Vagina (tissue), 2 donors: ENCODE results near the gene TNFSF8. TPM values are rescaled to one million over a fixed set of nuclear protein-coding genes. Genes with fewer than 3 reads are reported as not detected.

Experiments used
- DNase-seq, 2 donors: peaks; one replicate each; pipeline ENCODE4 v3.0.0-alpha.2; 2017; ENCODE audit errors: extremely low spot score in 2 of 2
- H3K27ac ChIP-seq: fragments of 200-600 bp; sonication (generic); one replicate; pipeline ENCODE4 v1.5.1; 2019
- H3K27me3 ChIP-seq: fragments of 200-600 bp; sonication (generic); one replicate; pipeline ENCODE4 v1.5.1; 2019
- H3K36me3 ChIP-seq, 2 donors: fragments of 200-600 bp; sonication (generic); one replicate each; pipeline ENCODE4 v1.5.1; 2017 to 2019
- H3K4me1 ChIP-seq: fragments of 200-600 bp; sonication (generic); one replicate; pipeline ENCODE4 v1.5.1; 2019
- H3K4me3 ChIP-seq, 2 donors: fragments of 200-600 bp; sonication (generic); 1 replicate in 1 of 2; 2 replicates in 1 of 2; pipeline ENCODE4 v1.5.1; 2016 to 2019
- H3K9me3 ChIP-seq: fragments of 200-600 bp; sonication (generic); one replicate; pipeline ENCODE4 v1.5.1; 2019
- POLR2A ChIP-seq, 2 donors: fragments of 450-650 bp; IDR thresholded peaks; one replicate each; pipeline ENCODE4 v1.6.1; 2017; ENCODE audit warnings: antibody characterized with exemption in 2 of 2, mild to moderate bottlenecking in 2 of 2, moderate library complexity in 2 of 2
- POLR2AphosphoS5 ChIP-seq, 2 donors: sonication (generic); formaldehyde crosslinking; IDR thresholded peaks; one replicate each; pipeline ENCODE4 v1.9.0; 2017; ENCODE audit warnings: antibody characterized with exemption in 2 of 2, mild to moderate bottlenecking in 2 of 2, low read depth in 1 of 2; ENCODE audit not compliant: insufficient read depth in 1 of 2
- intact Hi-C: fragments of 100-400 bp; cut with DNase I; formaldehyde crosslinking; loops from one replicate; pipeline ENCODE4 v1.15.1; 2023
- total RNA-seq: library from RNA; depleted of rRNA; stranded (reverse); fragments of >200 nt; gene quantifications from one replicate; pipeline ENCODE4 v1.2.3, GENCODE V29; 2016
- TF ChIP-seq, protein P1 (sequence below), 3 experiments: fragments of 450-650 bp in 2 of 3; fragments of 200-600 bp in 1 of 3; sonication (generic) in 1 of 3; IDR thresholded peaks; one replicate each; pipeline ENCODE4 v1.5.1; 2017 to 2019; ENCODE audit warnings: antibody characterized with exemption in 3 of 3, mild to moderate bottlenecking in 2 of 3, moderate library complexity in 2 of 3

Gene TNFSF8
- total RNA-seq, 1 donor from 2014 or later, result 4.2 TPM

GRCh38 chr9:114916481-114916880 lies 13.9 kb downstream of the TNFSF8 start:
- no peaks in the 10 kb centered on the region for H3K27me3 ChIP-seq
- no peak overlapping the region for H3K27ac ChIP-seq
- intact Hi-C loops, result loop anchor here (10.0 kb wide), 1 partner anchor 242 kb away; no protein-coding TSS in a partner anchor
- H3K9me3 ChIP-seq, result no peaks in the 10 kb centered on the region
- H3K36me3 ChIP-seq, result no peaks in the 10 kb centered on the region
- no peak for TF ChIP-seq POLR2A (IDR thresholded peaks at IDR 0.05)
- TF ChIP-seq POLR2AphosphoS5 (IDR thresholded peaks at IDR 0.05; ENCODE audit: insufficient read depth in 1 of 2, low read depth in 1 of 2), result no peak
- TF ChIP-seq, protein P1, sequence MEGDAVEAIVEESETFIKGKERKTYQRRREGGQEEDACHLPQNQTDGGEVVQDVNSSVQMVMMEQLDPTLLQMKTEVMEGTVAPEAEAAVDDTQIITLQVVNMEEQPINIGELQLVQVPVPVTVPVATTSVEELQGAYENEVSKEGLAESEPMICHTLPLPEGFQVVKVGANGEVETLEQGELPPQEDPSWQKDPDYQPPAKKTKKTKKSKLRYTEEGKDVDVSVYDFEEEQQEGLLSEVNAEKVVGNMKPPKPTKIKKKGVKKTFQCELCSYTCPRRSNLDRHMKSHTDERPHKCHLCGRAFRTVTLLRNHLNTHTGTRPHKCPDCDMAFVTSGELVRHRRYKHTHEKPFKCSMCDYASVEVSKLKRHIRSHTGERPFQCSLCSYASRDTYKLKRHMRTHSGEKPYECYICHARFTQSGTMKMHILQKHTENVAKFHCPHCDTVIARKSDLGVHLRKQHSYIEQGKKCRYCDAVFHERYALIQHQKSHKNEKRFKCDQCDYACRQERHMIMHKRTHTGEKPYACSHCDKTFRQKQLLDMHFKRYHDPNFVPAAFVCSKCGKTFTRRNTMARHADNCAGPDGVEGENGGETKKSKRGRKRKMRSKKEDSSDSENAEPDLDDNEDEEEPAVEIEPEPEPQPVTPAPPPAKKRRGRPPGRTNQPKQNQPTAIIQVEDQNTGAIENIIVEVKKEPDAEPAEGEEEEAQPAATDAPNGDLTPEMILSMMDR (IDR thresholded peaks at IDR 0.05), result no peak
- no peaks in the 10 kb centered on the region for H3K4me1 ChIP-seq
- DNase-seq, result no peak
- no peak overlapping the region for H3K4me3 ChIP-seq

DNA sequence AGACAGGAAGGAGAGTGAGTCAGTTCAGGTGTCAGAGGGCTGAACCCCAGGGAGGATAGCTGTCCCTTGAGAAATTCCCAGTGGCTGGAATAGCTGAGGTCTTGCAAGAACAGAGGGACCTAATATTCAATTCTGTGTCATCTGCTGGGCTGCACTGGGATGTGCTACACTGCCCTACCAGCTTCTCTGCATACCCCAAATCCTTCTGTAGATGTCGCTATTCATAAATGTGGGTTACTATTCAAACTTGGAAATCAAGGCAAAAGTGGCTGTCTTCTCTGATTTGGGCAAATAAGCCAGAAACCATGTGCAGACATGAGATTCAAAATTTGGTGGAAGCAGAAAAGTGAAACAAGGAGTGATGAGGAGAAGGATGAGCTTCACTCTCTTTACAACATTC lies 16.3 kb downstream of the TNFSF8 start:
- Histone ChIP-seq H3K9me3 (no peaks in the 10 kb centered on the region), H3K27ac (no peak overlapping the region), H3K4me3 (no peak overlapping the region), H3K36me3 (no peaks in the 10 kb centered on the region), H3K4me1 (no peaks in the 10 kb centered on the region), H3K27me3 (no peaks in the 10 kb centered on the region)
- no peak for DNase-seq
- no peak for TF ChIP-seq POLR2AphosphoS5 (IDR thresholded peaks at IDR 0.05; ENCODE audit: insufficient read depth in 1 of 2, low read depth in 1 of 2)
- TF ChIP-seq, protein P1 (IDR thresholded peaks at IDR 0.05), result no peak
- no peak for TF ChIP-seq POLR2A (IDR thresholded peaks at IDR 0.05)
- intact Hi-C loops, result loop anchor here (10.0 kb wide), 1 partner anchor 239 kb away; no protein-coding TSS in a partner anchor

GRCh38 chr9:114913656-114914055 lies 16.7 kb downstream of the TNFSF8 start:
- H3K27me3 ChIP-seq, result no peaks in the 10 kb centered on the region
- H3K36me3 ChIP-seq, result no peaks in the 10 kb centered on the region
- H3K27ac ChIP-seq, result no peak overlapping the region
- DNase-seq, result no peak
- intact Hi-C loops, result loop anchor here (10.0 kb wide), 1 partner anchor 239 kb away; no protein-coding TSS in a partner anchor
- H3K4me1 ChIP-seq, result no peaks in the 10 kb centered on the region
- H3K4me3 ChIP-seq, result no peak overlapping the region
- TF ChIP-seq POLR2A (IDR thresholded peaks at IDR 0.05), result no peak
- TF ChIP-seq POLR2AphosphoS5 (IDR thresholded peaks at IDR 0.05; ENCODE audit: insufficient read depth in 1 of 2, low read depth in 1 of 2), result no peak
- TF ChIP-seq, protein P1 (IDR thresholded peaks at IDR 0.05), result no peak
- no peaks in the 10 kb centered on the region for H3K9me3 ChIP-seq

DNA sequence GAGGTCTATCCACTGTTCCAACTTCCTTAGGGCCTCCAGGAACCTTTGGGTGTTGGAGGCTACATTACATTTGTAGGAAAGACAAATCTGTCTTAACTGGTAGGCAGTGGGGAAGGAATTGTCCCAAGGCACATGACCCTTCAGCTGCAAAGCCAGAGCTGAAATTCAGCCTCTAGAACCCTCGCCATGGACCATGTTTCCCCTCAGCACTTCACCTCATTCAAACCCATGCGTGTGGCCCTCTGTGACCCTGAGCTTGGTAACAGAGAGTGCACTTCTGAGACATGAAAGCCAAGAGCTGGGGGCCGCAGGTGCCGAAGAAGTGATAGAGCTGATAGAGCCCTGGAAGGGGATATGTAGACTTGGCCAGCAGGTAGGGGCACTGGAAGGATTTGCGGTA lies 17.2 kb downstream of the TNFSF8 start:
- no peak overlapping the region for H3K27ac ChIP-seq
- no peaks in the 10 kb centered on the region for H3K9me3 ChIP-seq
- no peak overlapping the region for H3K4me3 ChIP-seq
- H3K27me3 ChIP-seq, result no peaks in the 10 kb centered on the region
- H3K4me1 ChIP-seq, result no peaks in the 10 kb centered on the region
- TF ChIP-seq, protein P1 (IDR thresholded peaks at IDR 0.05), result no peak
- no peak for DNase-seq
- intact Hi-C loops, result loop anchor here (10.0 kb wide), 1 partner anchor 238 kb away; no protein-coding TSS in a partner anchor
- H3K36me3 ChIP-seq, result no peaks in the 10 kb centered on the region

- H3K27me3 ChIP-seq, result no peaks in the 10 kb centered on the region
- intact Hi-C loops, result loop anchor here (10.0 kb wide), 1 partner anchor 236 kb away; no protein-coding TSS in a partner anchor
These were observed 19.1 kb downstream of the TNFSF8 start for GRCh38 chr9:114911167-114911821.

More at GRCh38 chr9:114911167-114911821, 19.1 kb downstream of the TNFSF8 start:
- Histone ChIP-seq H3K9me3 (no peaks in the 10 kb centered on the region), H3K4me3 (no peak overlapping the region), H3K36me3 (no peaks in the 10 kb centered on the region), H3K4me1 (no peaks in the 10 kb centered on the region), H3K27ac (no peak overlapping the region)
- no peak for DNase-seq
- TF ChIP-seq, protein P1 (IDR thresholded peaks at IDR 0.05), result peak; percentile 50 to 65 (median 60)
- TF ChIP-seq POLR2AphosphoS5 (IDR thresholded peaks at IDR 0.05; ENCODE audit: insufficient read depth in 1 of 2, low read depth in 1 of 2), result no peak
- TF ChIP-seq POLR2A (IDR thresholded peaks at IDR 0.05), result no peak
